OCI-M1 (cell line): ENCODE results near the gene MSI1.
"Not testable (repeated sequence)": the region's sequence is repeated elsewhere in the genome, so short reads cannot be mapped to it uniquely, and the experiment has no call there.

Experiments used
- DNase-seq: peaks from one replicate; lab custom pipeline; 2025; lab: John Stamatoyannopoulos, UW

MSI1 gene

GRCh38 chr12:120356567-120357030 is 12.4 kb downstream of the MSI1 start:
- DNase-seq: peak; percentile 82

- no peak for DNase-seq
Observed at GRCh38 chr12:120353556-120354317, 15.2 kb downstream of the MSI1 start.

- no peak for DNase-seq
Observed at GRCh38 chr12:120353136-120353535, 15.8 kb downstream of the MSI1 start.

GRCh38 chr12:120352117-120352516 is 16.8 kb downstream of the MSI1 start:
- DNase-seq: no peak

GRCh38 chr12:120350576-120351350 is 18.2 kb downstream of the MSI1 start:
- DNase-seq: no peak

GRCh38 chr12:120347766-120348165 is 21.2 kb downstream of the MSI1 start:
- DNase-seq: no peak

- DNase-seq: no peak
Observed at GRCh38 chr12:120346681-120347080, 22.3 kb downstream of the MSI1 start.

GRCh38 chr12:120346031-120346430 is 22.9 kb downstream of the MSI1 start:
- DNase-seq: no peak

GRCh38 chr12:120343692-120344091 is 25.3 kb downstream of the MSI1 start:
- DNase-seq: no peak

- no peak for DNase-seq
Observed at GRCh38 chr12:120343039-120343537, 25.9 kb downstream of the MSI1 start.

GRCh38 chr12:120342175-120343038 is 26.6 kb downstream of the MSI1 start:
- DNase-seq: no peak

- no peak for DNase-seq
Observed at GRCh38 chr12:120339256-120339655, 29.7 kb downstream of the MSI1 start.

- DNase-seq: no peak
Observed at GRCh38 chr12:120337730-120338129, 31.2 kb downstream of the MSI1 start.

- not testable (repeated sequence) for DNase-seq
Observed at GRCh38 chr12:120336392-120336791, 32.6 kb downstream of the MSI1 start.

- peak; percentile 65 for DNase-seq
Observed at GRCh38 chr12:120335447-120335846, 33.5 kb downstream of the MSI1 start.

- no peak for DNase-seq
Observed at GRCh38 chr12:120332523-120332922, 36.4 kb downstream of the MSI1 start.

GRCh38 chr12:120332041-120332440 is 36.9 kb downstream of the MSI1 start:
- no peak for DNase-seq

- no peak for DNase-seq
Observed at GRCh38 chr12:120331390-120331789, 37.6 kb downstream of the MSI1 start.

- DNase-seq: no peak
Observed at GRCh38 chr12:120328228-120328627, 40.7 kb downstream of the MSI1 start.

- no peak for DNase-seq
Observed at GRCh38 chr12:120327593-120327992, 41.4 kb downstream of the MSI1 start, which contains the start of gene PLA2G1B. PLA2G1B (minus strand) TSS chr12:120327779; CDS start chr12:120327753, 26 bp downstream.

- no peak for DNase-seq
Observed at GRCh38 chr12:120324841-120325417, 44.0 kb downstream of the MSI1 start.

GRCh38 chr12:120323772-120324171 is 45.2 kb downstream of the MSI1 start:
- DNase-seq: no peak
